SK-N-SH (cell line): ENCODE results near the gene PSMD7.

Experiments used
- CTCF ChIP-seq: fragments of 200-600 bp; sonication (generic); IDR thresholded peaks from 2 replicates; pipeline ENCODE4 v1.6.1; 2017; ENCODE audit warnings: antibody characterized with exemption, mild to moderate bottlenecking, moderate library complexity
- EP300 ChIP-seq, 2 experiments: IDR thresholded peaks; 2 replicates each; pipeline versions ENCODE4 v1.4.0 to v1.6.1; 2012; ENCODE audit warnings: borderline replicate concordance in 1 of 2, low read depth in 1 of 2, low read length in 1 of 2
- MAX ChIP-seq: IDR thresholded peaks from 2 replicates; pipeline ENCODE4 v1.4.0; 2012; ENCODE audit warnings: low read depth

GRCh38 chr16:74305281-74305680, 8.7 kb downstream of the PSMD7 start:
- TF ChIP-seq EP300 (IDR thresholded peaks at IDR 0.05; ENCODE audit: borderline replicate concordance in 1 of 2, low read depth in 1 of 2, low read length in 1 of 2) (no peak), MAX (no peak), CTCF (no peak)
